Muscle of arm (tissue), 12 donors: Measurements from ENCODE around the gene TPMT. TPM values are rescaled to one million over a fixed set of nuclear protein-coding genes. Genes with fewer than 3 reads are reported as not detected.

ENCODE experiments used
- DNase-seq: peaks from one replicate; pipeline ENCODE4 v3.0.0-alpha.2; 2013
- polyA plus RNA-seq, 12 donors: library from polyadenylated mRNA; unstranded; fragments of 120-200 nt; gene quantifications; one replicate each; pipeline ENCODE4 v1.2.1, GENCODE V29; 2013; ENCODE audit not compliant: insufficient read length in 12 of 12

Gene TPMT
- polyA plus RNA-seq, 12 donors, result 5.0 to 8.7 (median 6.5) TPM; not detected in 1

DNA sequence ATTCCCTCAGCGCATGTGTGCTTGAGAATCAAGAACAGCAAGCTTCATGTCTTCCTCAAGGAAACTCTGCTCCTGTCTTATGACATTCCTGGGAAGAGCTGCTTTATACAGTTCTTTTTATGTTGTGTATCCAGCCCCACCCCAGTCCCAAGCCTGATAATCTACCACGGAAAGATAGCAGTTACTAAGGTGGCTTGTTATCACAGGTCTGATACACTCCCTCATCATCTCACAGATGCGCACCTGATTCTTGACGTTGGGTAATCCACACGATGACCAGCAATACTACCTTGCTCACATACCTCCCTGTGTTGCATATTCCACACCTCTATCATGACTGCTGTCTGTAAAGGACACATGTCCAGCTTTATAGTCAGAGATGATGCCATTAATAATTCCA, 35.6 kb downstream of the TPMT start:
- DNase-seq, result no peak

- DNase-seq, result no peak
These were observed 36.5 kb downstream of the TPMT start for GRCh38 chr6:18118330-18118729.

- DNase-seq, result no peak
These were observed 37.7 kb downstream of the TPMT start for GRCh38 chr6:18117136-18117535.

- DNase-seq, result no peak
These were observed 39.5 kb downstream of the TPMT start for GRCh38 chr6:18115356-18115755.

- no peak for DNase-seq
These were observed 44.7 kb downstream of the TPMT start for GRCh38 chr6:18110162-18110561.

GRCh38 chr6:18107061-18107460, 47.8 kb downstream of the TPMT start:
- no peak for DNase-seq

GRCh38 chr6:18102783-18103509, 51.9 kb downstream of the TPMT start:
- no peak for DNase-seq

GRCh38 chr6:18101873-18102272, 53.0 kb downstream of the TPMT start:
- DNase-seq, result no peak

DNA sequence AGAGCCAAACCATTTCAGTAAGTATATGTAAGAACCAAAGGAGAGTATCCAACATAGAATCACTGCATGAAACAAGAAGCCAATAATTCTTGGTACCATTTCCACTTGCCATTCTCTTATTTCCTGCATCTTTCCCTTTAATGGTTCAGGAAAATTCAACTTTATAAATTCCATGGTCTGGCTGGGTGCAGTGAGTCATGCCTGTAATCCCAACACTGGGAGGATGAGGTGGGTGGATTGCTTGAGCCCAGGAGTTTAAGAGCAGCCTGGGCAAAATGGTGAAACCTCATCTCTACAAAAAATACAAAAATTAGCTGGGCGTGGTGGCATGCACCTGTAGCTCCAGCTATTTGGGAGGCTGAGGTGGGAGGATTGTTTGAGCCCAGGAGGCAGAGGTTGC, 53.6 kb downstream of the TPMT start:
- DNase-seq, result no peak

DNA sequence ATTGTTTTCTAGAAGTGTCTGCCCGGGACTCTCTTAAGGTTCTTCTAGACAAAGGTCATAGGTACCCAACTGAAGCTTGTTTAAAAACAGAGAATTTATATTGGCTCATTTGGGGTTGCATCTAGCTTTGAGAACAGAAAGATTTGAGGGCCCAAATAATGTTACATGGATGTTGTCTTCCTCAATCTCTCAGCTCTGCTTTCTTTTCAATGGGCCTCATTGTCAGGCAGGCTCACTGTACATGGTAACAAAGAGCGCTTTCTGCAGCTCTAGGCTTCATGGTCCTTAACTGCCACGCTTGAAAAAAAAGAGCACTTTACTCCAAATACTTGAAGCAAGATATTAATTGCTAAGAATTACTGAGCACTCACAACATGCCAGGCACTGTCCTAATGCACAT, 54.6 kb downstream of the TPMT start:
- DNase-seq, result no peak

DNA sequence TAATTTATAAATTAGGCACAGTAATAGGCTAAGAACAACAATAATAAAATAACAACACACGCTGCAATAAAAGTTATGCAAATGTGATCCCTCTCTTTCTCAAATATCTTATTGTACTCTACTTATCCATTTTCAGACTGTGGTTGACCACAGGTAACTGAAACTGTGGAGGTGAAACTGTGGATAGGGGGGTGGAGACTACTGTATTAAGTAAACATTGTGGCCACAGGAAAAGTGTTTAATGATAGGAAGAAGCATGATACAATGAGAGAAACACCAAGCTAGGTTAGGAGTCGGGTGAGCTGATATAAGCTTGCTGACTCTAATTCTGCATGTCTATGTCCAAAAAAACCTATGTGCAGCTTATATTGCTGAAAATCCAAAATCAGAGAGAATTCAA, 55.4 kb downstream of the TPMT start:
- DNase-seq, result no peak

- no peak for DNase-seq
These were observed 58.5 kb downstream of the TPMT start for GRCh38 chr6:18096423-18096822.

DNA sequence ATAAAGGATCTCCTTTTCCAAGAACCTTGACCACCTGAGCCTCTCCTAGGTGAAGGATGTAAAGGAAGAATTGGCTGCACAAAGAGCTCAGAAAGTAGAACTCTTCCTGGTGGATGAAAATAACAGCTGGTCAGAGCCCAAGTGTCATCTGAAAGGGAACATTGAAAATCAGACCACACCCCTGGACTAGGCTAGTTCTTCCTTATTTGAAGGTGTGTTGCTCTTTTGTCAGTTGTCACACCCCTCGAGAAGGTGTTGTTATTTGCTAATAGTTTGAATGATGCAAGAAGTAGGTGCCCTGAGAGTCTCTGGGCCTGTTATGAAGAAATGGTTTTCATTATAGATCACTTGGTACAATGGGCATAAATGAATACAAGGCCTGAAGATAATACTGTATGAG, 63.5 kb downstream of the TPMT start:
- DNase-seq, result no peak

- DNase-seq, result no peak
These were observed 64.5 kb downstream of the TPMT start for GRCh38 chr6:18090349-18090786.

DNA sequence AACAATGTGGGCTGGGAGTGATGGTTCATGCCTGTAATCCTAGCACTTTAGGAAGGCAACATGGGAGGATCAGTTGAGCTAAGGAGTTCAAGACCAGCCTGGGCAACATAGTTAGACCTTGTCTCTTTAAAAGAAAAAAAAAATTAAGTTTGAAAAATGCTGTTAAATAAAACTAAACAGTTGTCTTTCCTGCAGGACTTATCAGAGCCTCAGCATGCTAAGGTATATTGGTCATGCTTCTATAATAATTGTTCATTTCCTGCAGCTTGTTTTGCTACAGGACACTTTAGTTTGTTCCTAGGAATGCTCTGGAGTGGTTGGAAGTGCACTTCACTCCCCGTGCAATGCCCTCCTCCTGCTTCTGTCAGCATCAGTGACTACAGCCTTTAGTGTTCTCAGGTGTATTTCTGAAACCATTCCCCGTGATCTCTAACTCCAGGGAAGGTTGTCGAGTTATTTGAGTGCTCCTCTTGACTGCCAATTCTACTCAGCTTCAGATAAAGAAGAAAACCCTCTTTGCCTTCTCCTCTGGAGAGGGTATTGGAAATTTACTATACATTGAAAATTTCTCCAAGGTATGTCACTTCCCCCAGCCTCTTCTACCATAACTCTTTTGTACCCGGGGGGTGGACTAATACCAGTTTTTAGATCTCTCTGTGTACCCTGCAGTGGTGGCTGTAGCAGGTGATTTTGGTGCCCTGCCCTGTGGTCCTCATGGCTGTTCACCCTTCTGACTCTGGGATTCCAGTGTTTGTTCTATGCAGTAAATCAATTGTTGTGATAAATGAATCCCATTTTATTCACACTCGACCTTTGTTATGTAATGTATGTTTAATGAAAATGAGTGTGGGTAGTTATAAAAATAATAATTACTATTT, 66.2 kb downstream of the TPMT start:
- DNase-seq, result no peak

- no peak for DNase-seq
These were observed 67.3 kb downstream of the TPMT start for GRCh38 chr6:18087396-18088165.

DNA sequence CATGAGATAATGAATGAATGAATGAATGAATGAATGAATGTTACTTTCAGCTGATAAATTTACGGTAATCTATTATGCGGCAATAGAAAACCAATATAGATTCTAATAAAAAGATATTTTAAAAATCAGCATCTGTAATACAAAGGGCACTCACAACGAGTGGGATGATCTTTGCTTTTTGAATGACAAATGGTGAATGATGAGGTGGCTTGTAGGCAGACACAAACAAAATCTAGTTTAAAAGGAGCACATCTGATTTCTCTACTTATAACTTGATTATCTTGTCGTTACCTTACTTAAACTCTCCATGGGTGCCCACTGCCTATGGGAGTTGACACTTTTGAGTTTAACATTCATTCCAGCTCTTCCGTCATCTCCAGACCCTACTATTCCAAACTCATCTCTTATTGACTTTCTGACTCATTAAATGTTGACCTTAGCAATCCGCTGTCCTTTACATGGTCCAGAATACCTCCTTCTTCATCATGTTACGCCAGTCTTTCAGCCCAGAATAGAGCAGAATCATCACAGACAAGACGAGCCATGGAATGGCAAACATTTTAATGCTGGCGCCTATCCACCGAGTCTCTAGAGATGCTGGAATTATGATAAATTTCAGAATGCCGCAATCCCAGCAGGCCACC, 73.7 kb downstream of the TPMT start:
- no peak for DNase-seq

DNA sequence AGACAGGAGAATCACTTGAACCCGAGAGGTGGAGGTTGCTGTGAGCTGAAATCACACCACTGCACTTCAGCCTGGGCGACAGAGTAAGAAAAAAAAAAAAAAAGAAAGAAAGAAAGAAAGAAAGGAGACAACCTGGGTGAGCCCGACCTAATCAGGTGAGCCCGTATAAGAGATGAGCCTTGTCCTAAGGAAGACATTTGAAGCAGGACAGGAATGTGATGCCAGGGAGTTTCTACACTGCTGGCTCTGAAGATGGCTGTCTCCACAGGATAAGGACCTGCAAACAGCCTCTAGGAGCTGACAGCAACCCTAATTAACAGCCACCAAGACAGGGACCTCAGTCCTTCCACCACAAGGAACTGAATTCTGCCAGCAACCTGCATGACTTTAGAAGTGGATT, 74.3 kb downstream of the TPMT start:
- DNase-seq, result no peak

GRCh38 chr6:18078866-18079265, 76.0 kb downstream of the TPMT start:
- no peak for DNase-seq
